H1 (cell line): Measurements from ENCODE around the gene OGFRL1. TPM values are rescaled to one million over a fixed set of nuclear protein-coding genes. Genes with fewer than 3 reads are reported as not detected.

Experiments
- CTCF ChIA-PET: fragments of 300-600 bp; sonication (Branson Sonifier 250); formaldehyde crosslinking; loops from one replicate; lab custom pipeline; 2021; ENCODE audit not compliant: partially characterized antibody; lab: Charles Lee
- POLR2A ChIA-PET: fragments of 300-600 bp; sonication (Branson Sonifier 250); formaldehyde crosslinking; loops from one replicate; lab custom pipeline; 2021; ENCODE audit warnings: inconsistent platforms; ENCODE audit not compliant: partially characterized antibody; lab: Charles Lee
- DNase-seq, 2 experiments: peaks; one replicate each; pipeline versions ENCODE4 v3.0.0 to v3.0.0-alpha.2; 2010 to 2022; ENCODE audit warnings: low spot score in 2 of 2, low read depth in 1 of 2, mixed read lengths in 1 of 2
- FAIRE-seq: peaks from 2 replicates; lab custom pipeline; 2011; peaks lifted over from hg19 to GRCh38; lab: Jason Lieb, UNC
- H2AFZ ChIP-seq: 2 replicates; pipeline ENCODE4 v1.8.1; 2012; ENCODE audit warnings: low read length, inconsistent platforms
- H2AK5ac ChIP-seq: 2 replicates; pipeline ENCODE4 v1.6.1; 2013; ENCODE audit warnings: low read depth, low read length
- H2BK120ac ChIP-seq: replicated peaks from 2 replicates; pipeline ENCODE3; 2013; ENCODE audit warnings: low read depth, low read length, inconsistent platforms
- H2BK12ac ChIP-seq: 2 replicates; pipeline ENCODE4 v1.6.1; 2013; ENCODE audit warnings: low read depth, low read length
- H2BK15ac ChIP-seq: 2 replicates; pipeline ENCODE4 v1.6.1; 2013; ENCODE audit warnings: low read length
- H2BK20ac ChIP-seq: 2 replicates; pipeline ENCODE4 v1.6.1; 2013; ENCODE audit warnings: low read length
- H2BK5ac ChIP-seq: 2 replicates; pipeline ENCODE4 v1.6.1; 2013; ENCODE audit warnings: low read depth, low read length
- H3K14ac ChIP-seq: 2 replicates; pipeline ENCODE4 v1.6.1; 2013; ENCODE audit warnings: inconsistent platforms; ENCODE audit not compliant: insufficient read length
- H3K18ac ChIP-seq: 2 replicates; pipeline ENCODE4 v1.6.1; 2013; ENCODE audit warnings: low read length; ENCODE audit errors: extremely low read depth
- H3K23ac ChIP-seq: 2 replicates; pipeline ENCODE4 v1.6.1; 2013; ENCODE audit warnings: inconsistent platforms; ENCODE audit not compliant: insufficient read length
- H3K23me2 ChIP-seq: 2 replicates; pipeline ENCODE4 v1.6.1; 2013; ENCODE audit warnings: low read depth, low read length
- H3K27ac ChIP-seq: 2 replicates; pipeline ENCODE4 v1.6.1; 2011; ENCODE audit warnings: low read depth, low read length, inconsistent platforms
- H3K27me3 ChIP-seq, 4 experiments: replicated peaks in 1 of 4; 1 replicate in 1 of 4; 2 replicates in 3 of 4; pipeline versions ENCODE4 v1.6.1 to v1.8.1; 2011 to 2013; ENCODE audit warnings: low read length in 3 of 4, mild to moderate bottlenecking in 3 of 4, inconsistent platforms in 2 of 4, mixed read lengths in 2 of 4, moderate library complexity in 1 of 4; ENCODE audit not compliant: control insufficient read depth in 3 of 4, insufficient read depth in 3 of 4; ENCODE audit errors: extremely low read depth in 1 of 4
- H3K36me3 ChIP-seq, 4 experiments: 2 replicates each; pipeline versions ENCODE4 v1.6.1 to v1.8.1; 2011 to 2013; ENCODE audit warnings: mild to moderate bottlenecking in 4 of 4, low read length in 3 of 4, moderate library complexity in 2 of 4, control low read depth in 1 of 4, inconsistent platforms in 1 of 4; ENCODE audit not compliant: insufficient read depth in 4 of 4, control insufficient read depth in 2 of 4
- H3K4ac ChIP-seq: replicated peaks from 2 replicates; pipeline ENCODE3; 2013; ENCODE audit warnings: low read length, low read depth, mixed read lengths, inconsistent platforms; ENCODE audit not compliant: insufficient read length
- H3K4me1 ChIP-seq, 4 experiments: replicated peaks in 1 of 4; 1 replicate in 1 of 4; 2 replicates in 3 of 4; pipeline versions ENCODE4 v1.6.1 to v1.8.1; 2011 to 2013; ENCODE audit warnings: low read length in 3 of 4, inconsistent platforms in 2 of 4, mixed read lengths in 1 of 4; ENCODE audit not compliant: insufficient read depth in 4 of 4, control insufficient read depth in 3 of 4
- H3K4me2 ChIP-seq, 2 experiments: 2 replicates each; pipeline versions ENCODE4 v1.6.1 to v1.8.1; 2011 to 2013; ENCODE audit warnings: low read depth in 2 of 2, low read length in 2 of 2, control low read depth in 1 of 2, inconsistent platforms in 1 of 2, mild to moderate bottlenecking in 1 of 2; ENCODE audit not compliant: insufficient read depth in 1 of 2
- H3K4me3 ChIP-seq, 4 experiments: fragments of 200-600, 300-600 bp in 1 of 4; sonication (generic), shearing (Covaris generic), sonication (Bioruptor Twin) in 1 of 4; 2 replicates each; pipeline versions ENCODE4 v1.5.1 to v1.8.1; 2011 to 2016; ENCODE audit warnings: low read length in 4 of 4, low read depth in 3 of 4, control low read depth in 2 of 4, inconsistent platforms in 2 of 4, mild to moderate bottlenecking in 2 of 4, mixed read lengths in 1 of 4, moderate library complexity in 1 of 4; ENCODE audit not compliant: insufficient read depth in 2 of 4; ENCODE audit errors: extremely low read depth in 1 of 4
- H3K56ac ChIP-seq: replicated peaks from 2 replicates; pipeline ENCODE3; 2013; ENCODE audit warnings: low read depth, mild to moderate bottlenecking, mixed read lengths, low read length, inconsistent platforms; ENCODE audit not compliant: insufficient read length
- H3K79me1 ChIP-seq: 2 replicates; pipeline ENCODE4 v1.6.1; 2013; ENCODE audit warnings: low read depth, low read length, control low read depth
- H3K79me2 ChIP-seq, 2 experiments: 2 replicates each; pipeline versions ENCODE4 v1.6.1 to v1.8.1; 2012 to 2013; ENCODE audit warnings: low read length in 2 of 2, mild to moderate bottlenecking in 2 of 2, inconsistent platforms in 1 of 2; ENCODE audit not compliant: insufficient read depth in 2 of 2, control insufficient read depth in 1 of 2
- H3K9ac ChIP-seq, 4 experiments: replicated peaks in 1 of 4; 1 replicate in 1 of 4; 2 replicates in 3 of 4; pipeline versions ENCODE4 v1.6.1 to v1.8.1; 2011 to 2013; ENCODE audit warnings: low read depth in 3 of 4, low read length in 3 of 4, control low read depth in 2 of 4, mild to moderate bottlenecking in 2 of 4, moderate library complexity in 2 of 4, inconsistent platforms in 1 of 4; ENCODE audit errors: extremely low read depth in 1 of 4
- H3K9me3 ChIP-seq, 2 experiments: 2 replicates each; pipeline versions ENCODE4 v1.6.1 to v1.8.1; 2012 to 2013; ENCODE audit warnings: mild to moderate bottlenecking in 2 of 2, moderate library complexity in 2 of 2, control low read depth in 1 of 2, inconsistent platforms in 1 of 2, low read depth in 1 of 2, low read length in 1 of 2, mixed read lengths in 1 of 2; ENCODE audit not compliant: insufficient read depth in 2 of 2
- H4K20me1 ChIP-seq, 2 experiments: replicated peaks in 1 of 2; 2 replicates each; pipeline versions ENCODE3 to v1.8.1; 2011 to 2013; ENCODE audit warnings: inconsistent platforms in 2 of 2, low read length in 2 of 2, mild to moderate bottlenecking in 1 of 2; ENCODE audit not compliant: insufficient read depth in 2 of 2, control insufficient read depth in 1 of 2
- H4K5ac ChIP-seq: 2 replicates; pipeline ENCODE4 v1.6.1; 2013; ENCODE audit warnings: low read length, low read depth, mixed read lengths, inconsistent platforms; ENCODE audit not compliant: insufficient read length
- H4K8ac ChIP-seq: 2 replicates; pipeline ENCODE4 v1.8.0; 2013; ENCODE audit warnings: mild to moderate bottlenecking, moderate library complexity, low read length, inconsistent platforms; ENCODE audit not compliant: insufficient read depth; ENCODE audit errors: extremely low read depth
- H4K91ac ChIP-seq: replicated peaks from 2 replicates; pipeline ENCODE3; 2013; ENCODE audit warnings: low read length, mixed read lengths, inconsistent platforms; ENCODE audit not compliant: insufficient read length
- ASH2L ChIP-seq: fragments of 200-600, 300-600 bp; sonication (generic); IDR thresholded peaks from one replicate; pipeline ENCODE4 v1.7.1; 2017; ENCODE audit warnings: low read length
- GABPA ChIP-seq: IDR thresholded peaks from 2 replicates; pipeline ENCODE4 v1.6.1; 2011; ENCODE audit warnings: mild to moderate bottlenecking, low read length, moderate library complexity, borderline replicate concordance; ENCODE audit not compliant: insufficient read depth
- HDAC2 ChIP-seq, 2 experiments: fragments of 300-600 bp in 1 of 2; sonication (generic) in 1 of 2; IDR thresholded peaks; 2 replicates each; pipeline ENCODE4 v1.6.1; 2011 to 2012; ENCODE audit warnings: low read depth in 2 of 2, low read length in 2 of 2, mild to moderate bottlenecking in 2 of 2, moderate library complexity in 2 of 2, borderline replicate concordance in 1 of 2, inconsistent platforms in 1 of 2
- WGBS, 2 experiments: shearing (Covaris generic) in 1 of 2; methylation state at CpG; one replicate each; pipeline versions ENCODE4 v1.1.6 to v1.1.7; 2013 to 2015; ENCODE audit warnings: low lambda C conversion rate in 2 of 2, mixed read lengths in 2 of 2, inconsistent platforms in 1 of 2, low coverage in 1 of 2, missing lambda C conversion rate in 1 of 2; ENCODE audit not compliant: insufficient replicate concordance in 2 of 2, insufficient coverage in 1 of 2, insufficient read length in 1 of 2; ENCODE audit errors: extremely low coverage in 1 of 2, missing lambda C conversion rate in 1 of 2; 5-methylcytosine and 5-hydroxymethylcytosine counted together
- polyA plus RNA-seq, 7 experiments: library from polyadenylated mRNA; depleted of rRNA in 3 of 7; stranded (reverse) in 5 of 7; unstranded in 2 of 7; fragments of >200 nt in 5 of 7; fragments of 200-250 nt in 2 of 7; gene quantifications; 1 replicate in 5 of 7; 2 replicates in 1 of 7; 4 replicates in 1 of 7; pipeline versions ENCODE4 v1.2.1 to v1.2.3, GENCODE V29; 2011 to 2013; ENCODE audit warnings: missing spikeins in 2 of 7, mixed read lengths in 2 of 7
- total RNA-seq: library from RNA; stranded (reverse); fragmentation: NEBNext Ultra II Directional; extraction: Animal tissue kit (Norgen Biotek cat#: 25700); gene quantifications from 2 replicates; pipeline ENCODE4 v1.2.1, GENCODE V29; 2021

The OGFRL1 gene
- total and polyA plus RNA-seq, 2 of the 8 experiments (the other 6 are each of a cell fraction or from before 2014, with no cell fraction given), result 1.1 to 9.0 TPM

DNA sequence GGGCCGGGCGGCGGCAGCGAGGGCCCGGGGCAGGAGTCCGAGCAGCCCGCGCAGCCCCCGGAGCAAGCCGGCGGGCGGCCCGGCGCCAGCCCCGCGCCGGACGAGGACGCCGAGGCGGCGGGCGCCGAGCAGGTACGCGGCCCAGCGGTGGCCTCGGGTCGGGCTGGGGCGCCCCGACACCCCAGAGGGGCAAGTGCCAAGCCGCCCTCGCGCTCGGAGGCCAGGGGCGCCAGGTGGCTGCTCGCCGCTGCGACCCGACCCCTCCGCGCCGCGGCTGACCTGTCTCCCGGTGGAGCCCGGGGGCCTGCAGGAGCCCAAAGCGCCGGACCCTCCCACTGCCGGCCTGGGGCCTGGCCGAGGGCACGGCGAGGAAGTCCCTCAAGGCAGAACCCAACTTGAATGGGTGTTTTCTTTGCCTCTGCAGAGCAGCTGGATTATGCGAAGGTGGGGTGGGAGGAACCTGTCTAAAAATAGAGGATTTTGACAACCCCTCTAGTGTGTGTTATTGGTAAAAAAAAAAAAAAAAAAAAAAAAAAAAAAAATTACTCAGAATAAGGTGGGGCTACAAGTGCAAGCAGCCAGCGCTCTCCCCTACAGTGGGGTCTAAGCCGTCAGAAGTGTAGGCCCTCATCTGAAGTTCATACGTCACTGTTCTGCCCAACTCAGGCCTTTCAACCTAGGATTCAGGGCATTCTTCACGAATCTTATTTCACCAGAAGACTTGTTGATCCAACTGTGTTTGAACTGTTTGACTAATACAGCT, 609 bp downstream of the OGFRL1 start:
- H3K27ac ChIP-seq, result no peak overlapping the region
- TF ChIP-seq ASH2L (no peak), GABPA (no peak), HDAC2 (IDR thresholded peaks at IDR 0.05; ENCODE audit: borderline replicate concordance in 1 of 2, low read depth in 2 of 2, low read length in 2 of 2) (no peak)

More for the DNA sequence above, 609 bp downstream of the OGFRL1 start:
- H2AK5ac ChIP-seq, result no peak overlapping the region
- POLR2A ChIA-PET, result interaction anchor here (1.6 to 1.8 kb wide), 2 partner anchors 11 to 41 kb away, joined by 4 to 5 read pairs; no protein-coding TSS in a partner anchor
- H2BK5ac ChIP-seq, result no peak overlapping the region
- H3K4me2 ChIP-seq, result peak overlapping the region; percentile 82 to 91
- peaks cover 1 to 6% (median 2%) of the 10 kb centered on the region in 4 experiments; a peak in 4 of 7 replicates for H3K4me1 ChIP-seq
- peaks cover 7% of the 10 kb centered on the region for H3K23me2 ChIP-seq
- H3K27me3 ChIP-seq, result no peaks in the 10 kb centered on the region; a peak in 1 of 7 replicates
- no peak overlapping the region for H3K56ac ChIP-seq
- CTCF ChIA-PET, result interaction anchor here (0.6 to 1.3 kb wide), 4 partner anchors 21 to 245 kb away, joined by 3 read pairs; no protein-coding TSS in a partner anchor
- H3K9ac ChIP-seq, result peak overlapping the region; percentile 14 to 90 (median 51); a peak in 6 of 7 replicates
- H2BK120ac ChIP-seq, result no peak overlapping the region
- H4K8ac ChIP-seq, result peak overlapping the region; percentile 89
- H3K18ac ChIP-seq, result no peak overlapping the region; the same call in 1 of the 2 replicates
- H2BK12ac ChIP-seq, result no peak overlapping the region
- H3K4me3 ChIP-seq, result peak overlapping the region; percentile 61 to 89 (median 74)
- no peak overlapping the region for H3K4ac ChIP-seq
- H3K23ac ChIP-seq, result no peak overlapping the region
- peaks cover 0 to 3% (median 0%) of the 10 kb centered on the region in 4 experiments; a peak in 2 of 8 replicates for H3K36me3 ChIP-seq
- H3K79me2 ChIP-seq, result no peaks in the 10 kb centered on the region
- DNase-seq (peak in 1 of 2 experiments; percentile 70), FAIRE-seq (no peak)
- no peak overlapping the region for H4K91ac ChIP-seq
- H3K14ac ChIP-seq, result no peak overlapping the region
- no peaks in the 10 kb centered on the region for H3K79me1 ChIP-seq
- H2BK15ac ChIP-seq, result no peak overlapping the region
- H4K5ac ChIP-seq, result no peak overlapping the region
- H2BK20ac ChIP-seq, result no peak overlapping the region
- WGBS, 2 experiments, result 11% methylated on average over 24 of the region's 57 CpGs; no CpG with 5 or more reads in 1 of the 2 experiments
- H4K20me1 ChIP-seq, result no peaks in the 10 kb centered on the region
- H3K9me3 ChIP-seq, result no peaks in the 10 kb centered on the region
- no peak overlapping the region for H2AFZ ChIP-seq
